ENCODE data around the gene RIC3. TPM values are rescaled to one million over a fixed set of nuclear protein-coding genes. Genes with fewer than 3 reads are reported as not detected.

RIC3 gene
- total RNA-seq, 1 donor from 2014 or later = 3.0 TPM

GRCh38 chr11:8097468-8097867 is 71.4 kb downstream of the RIC3 start:
- H3K9me3 Mint-ChIP-seq (ENCODE audit: unreplicated experiment) = no peaks in the 10 kb centered on the region

DNA sequence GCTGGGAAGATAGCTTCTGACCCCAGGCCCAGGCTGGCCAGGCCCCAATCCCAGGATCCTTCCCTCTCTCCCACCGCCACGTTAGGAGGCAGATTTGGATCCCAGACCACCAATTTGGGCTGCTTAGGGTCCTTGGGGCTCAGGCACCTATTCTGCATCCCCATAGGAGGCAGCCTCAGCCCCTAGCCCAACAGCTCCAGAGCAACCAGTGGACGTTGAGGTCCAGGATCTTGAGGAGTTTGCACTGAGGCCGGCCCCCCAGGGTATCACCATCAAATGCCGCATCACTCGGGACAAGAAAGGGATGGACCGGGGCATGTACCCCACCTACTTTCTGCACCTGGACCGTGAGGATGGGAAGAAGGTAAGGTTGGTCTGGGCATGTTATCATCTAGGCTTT is 71.8 kb downstream of the RIC3 start:
- Histone ChIP-seq H4K20me1 (ENCODE audit: insufficient read depth, low read length) (no peaks in the 10 kb centered on the region), H3K4me1 (ENCODE audit: insufficient read depth, low read length) (peaks cover 13% of the 10 kb centered on the region), H2AFZ (ENCODE audit: low read depth, low read length) (no peak overlapping the region), H3K4me3 (ENCODE audit: insufficient read depth, low read depth, low read length) (no peak overlapping the region), H3K27ac (ENCODE audit: low read depth, low read length) (no peak overlapping the region), H3K4me2 (ENCODE audit: low read length) (no peak overlapping the region), H3K36me3 (ENCODE audit: insufficient read depth, low read length) (no peaks in the 10 kb centered on the region), H3K9me3 (ENCODE audit: insufficient read depth, low read depth, low read length) (no peaks in the 10 kb centered on the region), H3K9ac (ENCODE audit: low read length) (no peak overlapping the region), H3K27me3 (ENCODE audit: insufficient read depth, low read length) (no peaks in the 10 kb centered on the region), H3K79me2 (ENCODE audit: insufficient read depth, low read length) (no peaks in the 10 kb centered on the region)
- Mint-ChIP-seq H3K9me3 (ENCODE audit: unreplicated experiment) (no peaks in the 10 kb centered on the region), H3K36me3 (ENCODE audit: low read depth, unreplicated experiment) (peaks cover 18% of the 10 kb centered on the region), H3K27ac (ENCODE audit: unreplicated experiment) (no peak overlapping the region), H3K27me3 (ENCODE audit: low read depth, unreplicated experiment) (peaks cover 6% of the 10 kb centered on the region), H3K4me1 (ENCODE audit: low read depth, unreplicated experiment) (peaks cover 17% of the 10 kb centered on the region), H3K4me3 (ENCODE audit: unreplicated experiment) (no peak overlapping the region)
- DNase-seq (ENCODE audit: low read depth) (no peak), FAIRE-seq (no peak)
- TF ChIP-seq CTCF (IDR thresholded peaks at IDR 0.05; ENCODE audit: insufficient read depth, low read depth, low read length) (no peak), EZH2 (IDR thresholded peaks at IDR 0.05; ENCODE audit: insufficient read depth, low read length) (no peak)

More at GRCh38 chr11:8097468-8097867, 71.4 kb downstream of the RIC3 start:
- Mint-ChIP-seq H3K27ac (ENCODE audit: unreplicated experiment) (no peak overlapping the region), H3K4me3 (ENCODE audit: unreplicated experiment) (no peak overlapping the region), H3K4me1 (ENCODE audit: low read depth, unreplicated experiment) (peaks cover 17% of the 10 kb centered on the region), H3K36me3 (ENCODE audit: low read depth, unreplicated experiment) (peaks cover 16% of the 10 kb centered on the region), H3K27me3 (ENCODE audit: low read depth, unreplicated experiment) (peaks cover 6% of the 10 kb centered on the region)
- H3K9ac ChIP-seq (ENCODE audit: low read length) = no peak overlapping the region
- H3K27me3 ChIP-seq (ENCODE audit: insufficient read depth, low read length) = no peaks in the 10 kb centered on the region
- FAIRE-seq (no peak), DNase-seq (ENCODE audit: low read depth) (no peak)
- H3K9me3 ChIP-seq (ENCODE audit: insufficient read depth, low read depth, low read length) = no peaks in the 10 kb centered on the region
- H3K36me3 ChIP-seq (ENCODE audit: insufficient read depth, low read length) = no peaks in the 10 kb centered on the region
- H4K20me1 ChIP-seq (ENCODE audit: insufficient read depth, low read length) = no peaks in the 10 kb centered on the region
- H3K27ac ChIP-seq (ENCODE audit: low read depth, low read length) = no peak overlapping the region
- H3K4me1 ChIP-seq (ENCODE audit: insufficient read depth, low read length) = peaks cover 13% of the 10 kb centered on the region
- no peak for TF ChIP-seq EZH2 (IDR thresholded peaks at IDR 0.05; ENCODE audit: insufficient read depth, low read length)
- TF ChIP-seq CTCF (IDR thresholded peaks at IDR 0.05; ENCODE audit: insufficient read depth, low read depth, low read length) = no peak
- no peak overlapping the region for H3K4me2 ChIP-seq (ENCODE audit: low read length)
- H2AFZ ChIP-seq (ENCODE audit: low read depth, low read length) = no peak overlapping the region
- H3K79me2 ChIP-seq (ENCODE audit: insufficient read depth, low read length) = no peaks in the 10 kb centered on the region
- no peak overlapping the region for H3K4me3 ChIP-seq (ENCODE audit: insufficient read depth, low read depth, low read length)

DNA sequence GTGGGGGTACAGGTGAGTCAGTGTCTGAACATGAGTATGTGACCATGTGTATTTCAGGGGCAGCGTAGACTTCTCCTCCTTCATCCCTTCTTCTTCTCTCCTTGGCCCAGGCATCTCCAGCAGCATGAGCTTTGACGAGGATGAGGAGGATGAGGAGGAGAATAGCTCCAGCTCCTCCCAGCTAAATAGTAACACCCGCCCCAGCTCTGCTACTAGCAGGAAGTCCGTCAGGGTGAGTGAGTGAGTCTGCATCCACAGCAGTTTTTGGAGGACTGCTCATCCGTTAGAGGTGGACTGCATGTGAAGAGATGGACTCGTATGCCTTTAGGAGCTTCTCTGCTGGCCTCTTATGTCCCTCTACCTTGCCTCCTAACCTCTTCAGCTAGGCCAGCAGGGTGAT is 72.2 kb downstream of the RIC3 start:
- TF ChIP-seq EZH2 (IDR thresholded peaks at IDR 0.05; ENCODE audit: insufficient read depth, low read length) = no peak
- Histone ChIP-seq H4K20me1 (ENCODE audit: insufficient read depth, low read length) (no peaks in the 10 kb centered on the region), H3K4me3 (ENCODE audit: insufficient read depth, low read depth, low read length) (no peak overlapping the region), H3K4me2 (ENCODE audit: low read length) (no peak overlapping the region), H3K9ac (ENCODE audit: low read length) (no peak overlapping the region), H3K27me3 (ENCODE audit: insufficient read depth, low read length) (no peaks in the 10 kb centered on the region), H3K9me3 (ENCODE audit: insufficient read depth, low read depth, low read length) (no peaks in the 10 kb centered on the region), H3K27ac (ENCODE audit: low read depth, low read length) (no peak overlapping the region), H3K79me2 (ENCODE audit: insufficient read depth, low read length) (no peaks in the 10 kb centered on the region), H2AFZ (ENCODE audit: low read depth, low read length) (no peak overlapping the region), H3K4me1 (ENCODE audit: insufficient read depth, low read length) (peaks cover 13% of the 10 kb centered on the region), H3K36me3 (ENCODE audit: insufficient read depth, low read length) (no peaks in the 10 kb centered on the region)
- Mint-ChIP-seq H3K4me3 (ENCODE audit: unreplicated experiment) (no peak overlapping the region), H3K27ac (ENCODE audit: unreplicated experiment) (no peak overlapping the region), H3K9me3 (ENCODE audit: unreplicated experiment) (no peaks in the 10 kb centered on the region), H3K4me1 (ENCODE audit: low read depth, unreplicated experiment) (peaks cover 17% of the 10 kb centered on the region), H3K27me3 (ENCODE audit: low read depth, unreplicated experiment) (peaks cover 6% of the 10 kb centered on the region), H3K36me3 (ENCODE audit: low read depth, unreplicated experiment) (peaks cover 18% of the 10 kb centered on the region)
- FAIRE-seq (no peak), DNase-seq (ENCODE audit: low read depth) (no peak)
